GM18499 (cell line): ENCODE data around the gene ARHGAP6.
"Not testable (repeated sequence)": the region's sequence is repeated elsewhere in the genome, so short reads cannot be mapped to it uniquely, and the experiment has no call there.

Source experiments
- ATAC-seq: cut with Tn5 transposase; IDR thresholded peaks from one replicate; pipeline ENCODE4 v1.9.1; 2021; ENCODE audit warnings: moderate number of reproducible peaks; ENCODE audit not compliant: insufficient read depth, unreplicated experiment

Gene ARHGAP6

DNA sequence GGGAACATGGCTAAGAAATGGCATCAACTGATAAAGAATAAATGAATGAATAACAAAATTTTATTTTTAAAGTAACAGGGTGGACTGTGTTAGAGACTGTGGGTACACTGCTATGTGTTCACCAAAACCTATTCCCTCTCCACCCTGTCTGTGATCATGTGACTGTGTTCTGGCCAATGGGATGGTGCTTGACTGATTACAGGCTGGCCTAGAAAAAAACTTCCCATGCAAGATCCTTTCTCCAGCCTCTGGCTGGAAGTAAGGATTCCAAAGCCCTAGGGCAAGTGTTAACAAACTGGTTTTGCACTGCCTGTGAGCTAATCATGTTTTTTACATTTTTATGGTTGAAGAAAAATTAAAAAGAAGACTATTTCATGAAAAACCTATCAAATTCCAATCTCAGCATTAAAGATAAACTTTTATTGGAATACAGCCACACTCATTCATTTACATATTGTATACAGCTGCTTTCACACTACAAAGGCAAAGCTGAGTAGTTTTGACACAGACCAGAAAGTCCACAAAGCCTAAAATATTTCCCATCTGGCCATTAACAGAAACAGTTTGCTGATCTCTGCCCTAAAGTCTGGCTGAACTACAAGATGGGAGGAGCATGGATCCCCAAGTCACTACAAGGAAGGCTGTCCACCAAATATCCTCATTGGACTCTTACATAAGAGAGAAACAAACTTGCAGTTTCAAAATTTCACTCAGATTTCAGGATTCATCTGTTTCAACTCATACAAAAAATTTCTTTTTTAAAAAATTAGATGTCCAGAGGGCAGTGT, 133.2 kb downstream of the ARHGAP6 start:
- ATAC-seq: no peak

DNA sequence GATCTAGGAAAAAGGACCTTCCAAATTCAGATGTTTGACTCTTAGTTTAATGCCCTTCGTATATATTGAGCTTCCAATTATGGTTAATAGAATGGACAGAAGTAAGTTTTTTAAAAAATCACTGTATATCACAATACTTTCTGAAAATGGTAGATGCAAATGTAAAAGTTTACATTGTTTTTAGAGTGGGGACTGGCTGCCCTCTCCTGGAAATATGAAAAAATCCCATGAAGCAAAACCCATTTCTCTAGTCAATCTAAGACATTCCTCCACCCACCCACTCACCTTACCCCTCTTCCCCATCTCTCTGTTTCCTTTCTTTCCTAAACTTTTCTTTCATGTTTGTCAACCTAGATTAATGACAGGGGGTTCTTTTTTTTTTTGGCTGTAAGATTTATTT, 134.5 kb downstream of the ARHGAP6 start:
- no peak for ATAC-seq

DNA sequence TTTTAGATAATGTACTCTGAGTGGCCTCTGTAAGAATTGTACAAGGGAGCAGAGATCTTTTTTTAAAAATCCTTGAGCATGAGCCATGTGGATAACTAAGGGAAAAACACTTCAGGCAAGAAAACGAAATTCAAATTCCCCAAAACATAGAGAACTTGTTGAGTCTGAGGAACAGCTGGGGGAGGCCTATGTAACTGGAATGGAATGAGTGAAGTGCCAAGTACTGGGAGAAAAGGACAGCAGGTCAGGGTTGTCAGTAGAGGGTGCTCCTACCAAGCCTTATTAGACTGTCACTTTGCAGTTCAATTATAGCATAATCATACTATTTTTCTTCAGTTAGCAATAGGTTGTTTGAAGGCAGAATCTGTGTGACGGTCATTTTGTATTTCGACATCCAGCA, 135.1 kb downstream of the ARHGAP6 start:
- no peak for ATAC-seq

DNA sequence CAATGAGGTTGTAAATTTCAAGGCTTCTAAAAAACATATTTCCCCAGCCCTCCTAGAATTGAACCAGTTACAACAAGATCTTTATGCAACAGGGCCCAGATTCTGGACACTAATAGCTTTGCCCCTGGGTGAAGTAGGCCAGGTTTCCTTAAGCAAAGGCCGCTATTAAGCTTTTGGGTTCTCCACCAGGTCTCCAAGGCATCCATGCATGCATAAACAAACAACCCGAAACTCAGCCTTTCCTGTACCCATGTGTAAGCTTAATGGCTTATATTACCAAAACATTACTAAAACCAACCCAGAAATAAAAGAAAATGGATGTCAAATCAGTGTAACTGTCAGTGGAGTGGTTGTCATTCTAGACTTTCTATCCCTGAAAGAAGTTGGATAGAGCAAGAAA, 137.1 kb downstream of the ARHGAP6 start:
- no peak for ATAC-seq

DNA sequence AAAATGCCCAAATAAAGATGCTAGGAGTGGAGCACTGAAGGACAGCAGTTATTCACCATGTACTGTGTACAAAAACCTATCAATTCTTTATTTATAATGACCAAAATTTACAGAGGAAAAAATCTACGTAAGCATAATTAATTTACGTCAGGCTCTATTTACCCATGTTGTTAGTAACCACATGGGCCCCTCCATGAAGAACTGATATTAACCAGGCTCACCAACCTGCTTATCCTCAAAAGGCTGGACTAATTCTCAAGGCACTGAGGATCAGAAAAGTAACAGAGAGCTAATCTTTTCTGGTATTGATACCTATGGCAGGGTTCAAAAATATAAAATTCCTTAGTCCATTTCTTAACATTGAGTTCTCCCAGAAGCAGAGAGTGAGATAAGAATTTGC, 140.0 kb downstream of the ARHGAP6 start:
- ATAC-seq: no peak

DNA sequence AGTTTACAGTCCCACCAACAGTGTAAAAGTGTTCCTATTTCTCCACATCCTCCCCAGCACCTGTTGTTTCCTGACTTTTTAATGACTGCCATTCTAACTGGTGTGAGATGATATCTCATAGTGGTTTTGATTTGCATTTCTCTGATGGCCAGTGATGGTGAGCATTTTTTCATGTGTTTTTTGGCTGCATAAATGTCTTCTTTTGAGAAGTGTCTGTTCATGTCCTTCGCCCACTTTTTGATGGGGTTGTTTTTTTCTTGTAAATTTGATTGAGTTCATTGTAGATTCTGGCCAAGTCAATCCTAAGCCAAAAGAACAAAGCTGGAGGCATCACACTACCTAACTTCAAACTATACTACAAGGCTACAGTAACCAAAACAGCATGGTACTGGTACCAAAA, 146.5 kb downstream of the ARHGAP6 start:
- ATAC-seq: not testable (repeated sequence)

DNA sequence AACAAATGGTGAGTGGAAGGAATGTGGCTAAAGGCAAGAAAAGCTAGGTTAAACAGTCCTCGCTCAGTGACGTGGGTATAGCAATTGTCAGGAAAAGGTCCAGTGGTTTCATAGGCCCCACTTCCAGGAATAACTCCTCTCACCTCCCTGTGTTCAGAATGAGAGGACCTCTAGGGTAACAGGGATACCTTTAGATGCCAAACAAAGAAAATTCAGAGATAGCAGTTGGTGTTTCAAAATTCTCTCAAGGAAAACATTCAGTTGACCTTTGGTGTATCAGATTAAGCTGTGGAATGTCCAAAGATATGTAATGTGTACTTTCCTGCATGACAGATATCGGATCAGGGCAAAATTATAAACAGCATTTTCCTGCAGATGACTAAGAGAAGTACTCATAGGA, 155.9 kb downstream of the ARHGAP6 start:
- ATAC-seq: no peak

DNA sequence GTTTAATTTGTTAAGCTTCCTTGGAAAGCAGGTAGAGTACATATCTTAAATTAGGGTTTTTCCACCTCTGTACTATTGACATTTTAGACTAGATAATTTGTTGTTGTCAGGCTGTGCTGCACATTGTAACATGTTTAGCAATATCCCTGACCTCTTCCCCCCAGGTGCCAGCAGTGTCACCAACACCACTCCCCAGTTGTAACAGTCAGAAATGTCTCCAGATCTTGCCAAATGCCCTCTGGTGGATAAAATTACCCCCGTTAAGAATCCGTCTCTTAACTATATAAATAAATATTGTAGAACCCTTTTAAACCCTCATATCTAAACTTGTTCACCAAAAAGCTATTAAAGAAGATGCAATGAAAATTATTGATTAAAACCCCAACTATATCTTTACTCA, 161.5 kb downstream of the ARHGAP6 start:
- no peak for ATAC-seq

DNA sequence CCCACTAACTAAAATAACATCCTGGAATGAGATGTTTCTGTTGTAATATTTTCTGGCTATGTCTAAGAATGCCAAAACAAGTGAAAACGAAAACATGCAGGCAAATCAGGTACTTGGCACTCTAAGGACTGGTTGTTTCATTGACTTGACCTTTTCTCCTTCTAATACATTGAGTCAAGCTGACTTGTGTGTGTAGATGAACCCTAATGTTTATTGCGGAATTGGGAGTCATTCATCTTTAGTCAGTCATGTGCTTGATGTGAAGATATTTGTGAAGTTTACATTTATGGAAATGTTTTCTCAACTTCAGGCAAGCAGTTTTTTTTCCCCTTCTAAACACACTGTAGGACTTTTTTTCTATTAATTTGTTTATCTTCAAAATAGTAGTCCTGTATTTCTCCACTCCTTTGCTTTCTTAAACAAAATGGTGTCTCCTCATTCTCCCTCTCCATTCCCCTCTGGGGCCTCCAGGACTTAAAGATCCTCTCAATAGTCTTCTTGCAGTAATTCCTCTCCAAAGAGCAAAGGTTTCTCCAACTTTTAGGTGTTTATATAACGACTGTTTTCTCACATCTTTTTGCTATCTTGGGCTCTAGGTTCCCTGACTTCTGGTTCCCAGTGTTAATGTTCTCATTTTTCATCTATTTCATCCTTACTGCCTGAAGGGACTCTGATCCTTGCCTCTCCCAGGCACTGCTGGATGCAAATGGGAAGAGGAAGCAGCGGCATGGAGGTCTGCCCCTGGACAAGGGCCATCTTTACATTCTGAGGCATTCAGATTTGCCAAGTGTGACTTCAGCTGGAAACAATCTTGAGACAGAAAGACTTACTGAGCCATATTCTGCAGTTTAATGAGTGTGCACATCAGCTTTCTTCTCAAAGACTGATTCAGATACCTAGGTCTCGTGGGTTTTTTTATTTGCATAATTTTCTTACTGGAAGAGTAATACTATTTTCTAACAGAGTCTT, 166.4 kb downstream of the ARHGAP6 start:
- ATAC-seq: no peak

DNA sequence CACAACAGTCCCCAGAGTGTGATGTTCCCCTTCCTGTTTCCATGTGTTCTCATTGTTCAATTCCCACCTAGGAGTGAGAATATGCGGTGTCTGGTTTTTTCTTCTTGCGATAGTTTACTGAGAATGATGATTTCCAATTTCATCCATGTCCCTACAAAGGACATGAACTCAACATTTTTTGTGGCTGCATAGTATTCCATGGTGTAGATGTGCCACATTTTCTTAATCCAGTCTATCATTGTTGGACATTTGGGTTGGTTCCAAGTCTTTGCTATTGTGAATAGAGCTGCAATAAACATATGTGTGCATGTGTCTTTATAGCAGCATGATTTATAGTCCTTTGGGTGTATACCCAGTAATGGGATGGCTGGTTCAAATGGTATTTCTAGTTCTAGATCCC, 174.3 kb downstream of the ARHGAP6 start:
- not testable (repeated sequence) for ATAC-seq

DNA sequence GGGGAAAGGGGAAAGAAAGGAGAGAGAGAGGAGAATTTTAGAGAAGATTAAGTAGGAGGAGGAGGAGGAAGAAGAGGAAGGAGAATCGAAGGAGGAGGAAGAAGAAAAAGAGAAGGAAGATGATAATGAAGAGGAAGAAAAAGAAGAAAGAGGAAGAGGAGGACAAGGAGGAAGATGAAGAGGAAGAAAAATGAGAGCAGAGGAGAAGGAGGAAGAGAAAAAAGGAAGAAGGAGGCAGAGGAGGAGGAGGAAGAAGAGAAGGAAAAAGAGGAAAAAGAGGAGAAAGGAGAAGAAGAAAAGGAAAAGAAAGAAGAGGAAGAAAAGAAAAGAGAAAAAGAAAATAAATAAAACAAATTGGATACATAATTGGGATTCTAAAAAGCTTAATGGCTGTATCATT, 181.4 kb downstream of the ARHGAP6 start:
- ATAC-seq: no peak

DNA sequence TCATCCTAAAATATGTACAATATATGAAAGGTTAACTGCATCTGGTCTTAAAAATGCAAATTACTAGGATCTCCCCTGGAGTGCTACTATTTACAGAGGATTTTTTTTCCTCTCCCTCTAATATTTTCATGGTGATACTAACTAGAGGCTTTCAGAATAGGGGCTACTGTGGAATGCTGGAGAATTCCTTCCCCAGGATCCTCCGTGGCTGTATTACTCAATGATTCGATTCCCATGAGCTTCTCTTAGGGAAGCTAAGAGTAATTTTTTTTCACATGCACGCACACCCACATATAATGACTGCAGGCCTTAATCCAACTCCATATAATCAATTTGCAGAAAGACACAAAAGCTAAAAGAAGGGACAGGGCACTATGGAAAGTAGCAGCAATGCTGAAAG, 184.7 kb downstream of the ARHGAP6 start:
- no peak for ATAC-seq

DNA sequence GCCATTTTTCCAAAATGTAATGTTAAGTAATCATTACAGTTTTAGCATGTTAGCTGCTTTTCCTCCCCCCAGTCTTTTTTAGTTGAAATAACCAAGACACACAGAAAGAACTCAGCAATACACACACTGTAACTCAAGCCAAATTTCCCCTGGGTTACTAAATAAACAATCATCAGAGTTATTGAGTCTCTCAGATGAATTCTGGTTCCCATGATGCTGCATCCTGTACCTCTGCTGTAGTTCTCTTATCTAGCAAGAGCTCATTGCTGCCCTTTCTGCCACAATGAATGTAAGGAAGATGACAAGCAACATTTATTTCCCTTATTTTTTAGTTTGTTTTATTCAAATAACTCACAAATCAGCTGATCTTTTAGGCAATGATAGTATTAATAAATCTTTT, 185.1 kb downstream of the ARHGAP6 start:
- no peak for ATAC-seq

DNA sequence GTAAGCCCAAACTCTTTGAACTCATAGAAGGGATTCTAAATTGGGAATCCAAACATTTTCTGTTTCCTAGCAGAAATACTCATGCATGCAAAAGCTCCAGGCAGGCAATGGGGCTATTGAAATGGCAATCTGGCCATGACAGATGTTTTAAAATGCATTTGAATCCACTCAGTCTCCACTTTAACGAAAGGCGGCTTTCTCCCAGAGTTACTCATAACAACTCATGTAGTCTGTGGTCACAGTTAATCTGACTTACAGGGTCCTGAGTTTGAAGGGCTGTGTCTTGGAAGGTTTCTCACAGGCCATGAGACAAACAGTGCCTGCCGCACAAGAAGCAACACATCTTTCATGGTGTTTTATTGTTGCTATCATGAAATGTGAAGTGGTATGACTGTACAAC, 186.8 kb downstream of the ARHGAP6 start:
- ATAC-seq: no peak

DNA sequence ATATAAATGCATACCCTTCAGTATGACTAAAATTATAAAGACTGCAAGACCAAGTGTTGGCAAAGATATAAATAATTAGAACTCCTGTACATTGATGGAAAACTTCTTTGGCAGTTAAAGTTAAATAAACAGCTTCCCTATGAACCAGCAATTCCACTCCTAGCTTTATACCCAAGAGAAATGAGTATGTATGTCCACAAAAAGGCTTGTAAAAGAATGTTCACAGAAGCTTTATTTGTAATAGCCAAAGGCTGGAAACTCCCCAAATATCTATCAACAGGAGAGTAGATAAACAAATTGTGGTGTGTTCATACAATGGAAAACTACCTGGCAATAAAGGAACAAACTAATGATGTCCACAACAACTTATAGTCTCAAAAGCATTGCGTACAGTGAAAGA, 187.7 kb downstream of the ARHGAP6 start:
- no peak for ATAC-seq

DNA sequence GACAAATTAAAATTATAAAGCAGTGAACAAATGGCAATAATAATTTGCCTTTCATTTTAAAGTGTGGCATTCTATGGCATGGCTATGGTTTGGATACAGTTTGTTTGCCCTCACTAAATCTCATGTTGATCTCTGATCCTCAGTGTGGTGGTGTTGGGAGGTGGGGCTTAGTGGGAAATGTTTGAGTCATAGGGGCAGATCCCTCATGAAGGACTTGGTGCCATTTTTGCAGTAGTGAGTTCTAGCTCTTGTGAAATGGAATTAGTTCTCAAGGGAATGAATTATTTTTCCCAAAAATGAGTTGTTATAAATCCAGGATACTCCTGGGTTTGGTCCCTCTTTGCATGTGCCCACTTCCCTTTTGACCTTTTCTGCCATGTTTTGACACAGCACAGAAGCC, 191.1 kb downstream of the ARHGAP6 start:
- ATAC-seq: no peak

DNA sequence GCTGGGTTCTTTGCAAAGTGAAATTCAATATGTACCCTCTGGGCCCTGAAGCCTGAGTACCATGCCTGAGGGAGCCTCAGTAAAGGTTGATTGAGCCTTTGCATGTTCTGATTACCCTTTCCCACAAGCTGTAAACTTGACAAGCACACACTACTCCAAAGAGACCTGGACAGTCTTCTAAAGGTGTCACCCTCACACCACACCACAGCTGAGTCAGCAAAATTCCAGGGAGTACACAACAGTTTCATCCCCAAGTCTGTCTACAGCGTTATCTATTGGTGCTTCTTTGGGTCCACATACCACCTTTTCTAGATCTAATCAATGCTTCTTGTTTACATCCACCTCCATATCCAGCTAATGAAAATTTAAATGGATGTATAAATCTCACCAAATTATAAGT, 191.7 kb downstream of the ARHGAP6 start:
- no peak for ATAC-seq

DNA sequence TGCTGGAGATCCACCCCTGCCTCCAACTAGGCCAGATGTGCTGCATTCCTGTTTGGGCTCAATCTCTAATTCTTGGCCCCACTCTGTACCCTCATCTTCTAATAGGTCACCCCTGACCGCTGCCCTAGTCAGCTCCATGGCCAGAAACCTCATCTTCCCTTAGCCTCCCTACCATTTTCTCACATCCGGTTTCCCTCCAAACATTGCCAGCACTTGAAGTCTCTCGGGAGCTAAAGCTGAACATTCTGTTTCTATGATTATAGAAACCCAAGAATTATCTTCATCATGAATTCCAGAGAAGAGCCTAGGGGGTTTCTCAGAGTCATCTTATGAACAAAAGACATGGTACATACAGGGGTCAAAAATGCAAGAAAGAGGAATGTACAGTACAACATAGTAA, 192.8 kb downstream of the ARHGAP6 start:
- no peak for ATAC-seq

DNA sequence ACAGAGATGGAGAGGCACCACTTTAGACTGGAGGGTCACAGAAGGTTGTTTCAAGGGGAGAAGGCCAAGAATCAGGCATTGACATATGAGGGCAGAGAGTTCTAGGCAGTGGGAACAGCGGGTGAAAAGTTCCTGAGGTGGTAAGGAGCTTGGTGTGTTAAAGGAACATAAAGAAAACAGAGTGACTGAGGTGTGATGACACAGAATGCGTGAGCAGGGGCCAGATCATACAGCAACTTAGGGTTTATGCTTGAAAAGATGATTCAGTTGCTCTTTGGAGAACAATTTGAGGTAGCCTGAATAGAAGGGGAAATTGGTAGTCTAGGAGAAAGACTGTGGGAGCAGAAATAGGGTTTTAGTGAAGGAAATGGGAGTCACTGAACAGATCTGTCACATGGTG, 193.3 kb downstream of the ARHGAP6 start:
- no peak for ATAC-seq

DNA sequence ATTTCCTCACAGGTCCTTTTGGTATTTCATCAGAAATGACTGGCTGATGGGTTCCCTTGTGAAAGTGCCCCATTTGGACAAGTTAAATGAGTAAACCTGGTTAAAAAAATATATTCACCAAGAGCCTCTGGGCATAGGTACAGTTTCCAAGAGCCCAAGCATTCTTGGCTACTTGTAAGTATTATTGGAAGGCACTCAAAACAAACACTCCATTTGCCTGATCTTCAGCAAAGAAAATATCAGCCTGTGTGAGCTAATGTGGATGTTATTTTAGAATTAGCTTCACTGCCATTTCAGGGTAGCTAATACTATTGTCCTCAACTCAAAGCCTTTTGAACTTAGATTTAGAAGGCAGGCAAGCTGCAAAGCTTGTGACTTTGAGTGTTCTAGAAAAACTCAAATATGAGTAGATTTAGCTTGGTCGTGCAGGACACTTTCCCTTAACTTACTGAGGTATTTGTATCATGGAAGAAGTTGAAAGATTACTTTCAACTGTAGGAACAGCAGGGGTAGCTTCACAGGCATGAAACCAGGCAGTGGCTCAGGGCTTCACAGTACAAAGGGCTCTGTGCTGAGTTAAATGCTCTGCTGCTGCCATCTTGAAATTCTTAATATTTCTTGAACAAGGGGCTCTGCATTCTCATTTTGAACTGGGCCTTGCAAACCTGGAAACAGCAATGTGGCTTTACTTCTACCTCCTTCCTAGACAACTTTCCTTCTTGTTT, 195.3 kb downstream of the ARHGAP6 start:
- ATAC-seq: no peak
